ENCODE data around the gene HDAC9.

DNA sequence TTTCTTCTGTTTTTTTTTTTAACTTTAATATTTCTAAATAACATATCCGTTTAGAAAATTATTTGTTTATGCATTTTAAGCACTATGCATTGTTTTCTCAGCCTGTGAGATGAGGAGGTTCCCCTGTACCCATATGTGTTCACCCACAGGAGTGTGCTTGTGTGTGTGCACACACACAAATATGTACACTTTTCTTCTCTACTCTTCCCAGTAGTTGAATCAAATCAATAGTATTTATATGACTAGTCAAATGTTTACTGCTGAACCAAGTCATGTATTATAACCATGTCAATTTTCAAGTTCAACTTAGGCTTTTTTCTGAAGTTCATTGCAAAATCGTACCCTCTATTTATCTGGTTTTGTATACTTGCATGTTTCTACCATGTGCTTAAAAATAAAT, 37.3 kb downstream of the HDAC9 start:
- TF ChIP-seq, protein P1, sequence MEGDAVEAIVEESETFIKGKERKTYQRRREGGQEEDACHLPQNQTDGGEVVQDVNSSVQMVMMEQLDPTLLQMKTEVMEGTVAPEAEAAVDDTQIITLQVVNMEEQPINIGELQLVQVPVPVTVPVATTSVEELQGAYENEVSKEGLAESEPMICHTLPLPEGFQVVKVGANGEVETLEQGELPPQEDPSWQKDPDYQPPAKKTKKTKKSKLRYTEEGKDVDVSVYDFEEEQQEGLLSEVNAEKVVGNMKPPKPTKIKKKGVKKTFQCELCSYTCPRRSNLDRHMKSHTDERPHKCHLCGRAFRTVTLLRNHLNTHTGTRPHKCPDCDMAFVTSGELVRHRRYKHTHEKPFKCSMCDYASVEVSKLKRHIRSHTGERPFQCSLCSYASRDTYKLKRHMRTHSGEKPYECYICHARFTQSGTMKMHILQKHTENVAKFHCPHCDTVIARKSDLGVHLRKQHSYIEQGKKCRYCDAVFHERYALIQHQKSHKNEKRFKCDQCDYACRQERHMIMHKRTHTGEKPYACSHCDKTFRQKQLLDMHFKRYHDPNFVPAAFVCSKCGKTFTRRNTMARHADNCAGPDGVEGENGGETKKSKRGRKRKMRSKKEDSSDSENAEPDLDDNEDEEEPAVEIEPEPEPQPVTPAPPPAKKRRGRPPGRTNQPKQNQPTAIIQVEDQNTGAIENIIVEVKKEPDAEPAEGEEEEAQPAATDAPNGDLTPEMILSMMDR (IDR thresholded peaks at IDR 0.05) = no peak
- TF ChIP-seq EZH2 (IDR thresholded peaks at IDR 0.05) = no peak
- TF ChIP-seq EZH2phosphoT487 (IDR thresholded peaks at IDR 0.05) = no peak
